Karpas-422 (cell line): ENCODE measurements around the gene STK11IP. TPM values are rescaled to one million over a fixed set of nuclear protein-coding genes. Genes with fewer than 3 reads are reported as not detected.

Experiments
- DNase-seq: peaks from one replicate; pipeline ENCODE4 v3.0.0-alpha.2; 2015
- H2AFZ ChIP-seq: fragments of 200-600 bp; sonication (generic); 2 replicates; pipeline ENCODE4 v1.6.1; 2014; ENCODE audit warnings: antibody characterized with exemption, low read length, mixed read lengths
- H3K27ac ChIP-seq: fragments of 200-600 bp; sonication (generic); 2 replicates; pipeline ENCODE4 v1.5.1; 2014; ENCODE audit warnings: mild to moderate bottlenecking, low read length, moderate library complexity
- H3K27me3 ChIP-seq: fragments of 200-600 bp; sonication (generic); 2 replicates; pipeline ENCODE4 v1.6.1; 2014; ENCODE audit warnings: low read length, mixed read lengths
- H3K36me3 ChIP-seq: fragments of 200-600 bp; sonication (generic); 2 replicates; pipeline ENCODE4 v1.6.1; 2014; ENCODE audit warnings: low read length, mixed read lengths; ENCODE audit not compliant: insufficient read depth
- H3K4me1 ChIP-seq: fragments of 200-600 bp; sonication (generic); 2 replicates; pipeline ENCODE4 v1.6.1; 2014; ENCODE audit warnings: mild to moderate bottlenecking, low read length, mixed read lengths
- H3K4me2 ChIP-seq: fragments of 200-600 bp; sonication (generic); 2 replicates; pipeline ENCODE4 v1.6.1; 2014; ENCODE audit warnings: low read length, low read depth, mild to moderate bottlenecking; ENCODE audit not compliant: poor library complexity, severe bottlenecking
- H3K4me3 ChIP-seq: fragments of 200-600 bp; sonication (generic); 2 replicates; pipeline ENCODE4 v1.5.1; 2014; ENCODE audit warnings: mild to moderate bottlenecking, antibody characterized with exemption, low read length, mixed read lengths
- H3K79me2 ChIP-seq: fragments of 200-600 bp; sonication (generic); 2 replicates; pipeline ENCODE4 v1.6.1; 2014; ENCODE audit warnings: mild to moderate bottlenecking, low read length, mixed read lengths
- H3K9ac ChIP-seq: fragments of 200-600 bp; sonication (generic); 2 replicates; pipeline ENCODE4 v1.6.0; 2014; ENCODE audit warnings: low read length
- H3K9me2 ChIP-seq: fragments of 200-600 bp; sonication (generic), shearing (Covaris generic); replicated peaks from 2 replicates; pipeline ENCODE4 v1.6.0; 2014; ENCODE audit warnings: mild to moderate bottlenecking, low read length, moderate library complexity; ENCODE audit not compliant: insufficient read depth
- H3K9me3 ChIP-seq: fragments of 300-700, 200-600 bp; sonication (generic); 2 replicates; pipeline ENCODE4 v1.6.1; 2014; ENCODE audit warnings: low read length, mixed read lengths
- H4K20me1 ChIP-seq: fragments of 200-600 bp; sonication (generic); 2 replicates; pipeline ENCODE4 v1.6.1; 2014; ENCODE audit warnings: mild to moderate bottlenecking, antibody characterized with exemption, low read length, low read depth; ENCODE audit not compliant: insufficient read depth
- total RNA-seq: library from RNA; depleted of rRNA; stranded (reverse); fragments of >200 nt; shearing (Covaris generic); gene quantifications from 2 replicates; pipeline ENCODE4 v1.2.3, GENCODE V29; 2014; ENCODE audit warnings: low replicate concordance

Gene STK11IP
- total RNA-seq, 1 experiment from 2014 or later, result 24.0 TPM

DNA sequence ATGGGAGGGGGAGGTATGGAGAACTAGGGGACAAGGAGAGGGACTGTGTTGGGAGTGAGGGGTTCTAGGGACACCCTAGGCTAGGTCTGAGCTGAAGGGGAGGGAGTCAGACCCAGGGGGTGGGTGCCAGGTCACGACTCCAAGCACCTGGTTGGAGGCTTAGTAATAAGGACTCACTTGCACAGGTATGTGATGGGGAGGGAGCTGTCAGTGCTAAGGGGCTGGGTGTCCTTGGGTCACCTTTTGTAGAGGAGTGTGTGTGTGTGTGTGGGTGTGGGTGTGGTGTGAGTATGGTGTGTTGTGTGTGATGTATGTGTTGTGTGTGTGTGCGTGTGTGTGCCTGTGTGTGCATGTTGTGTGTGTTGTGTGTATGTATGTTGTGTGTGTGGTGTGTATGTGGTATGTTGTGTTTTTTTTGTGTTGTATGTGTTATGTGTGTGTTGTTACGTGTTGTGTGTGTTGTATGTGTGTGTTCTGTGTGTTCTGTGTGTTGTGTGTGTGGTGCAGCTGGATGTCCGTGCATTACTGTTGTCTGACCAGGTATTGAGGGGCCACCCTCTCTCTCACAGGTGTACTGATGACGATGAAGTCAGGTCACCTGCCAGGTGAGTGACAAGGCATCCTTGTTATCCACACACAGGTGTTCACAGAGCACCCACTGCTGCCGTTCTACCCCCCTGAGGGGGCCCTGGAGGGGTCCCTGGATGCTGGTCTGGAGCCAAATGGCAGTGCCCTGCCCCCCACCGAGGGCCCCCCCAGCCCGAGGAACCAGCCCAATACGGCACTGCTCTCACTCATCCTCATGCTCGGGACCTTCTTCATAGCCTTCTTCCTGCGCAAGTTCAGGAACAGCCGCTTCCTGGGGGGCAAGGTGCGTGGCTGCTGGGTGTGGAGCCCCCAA is 39.5 kb downstream of the STK11IP start:
- H3K27ac ChIP-seq, result no peak overlapping the region
- peaks cover 12% of the 10 kb centered on the region for H3K4me1 ChIP-seq
- H3K4me2 ChIP-seq, result no peak overlapping the region
- DNase-seq, result no peak
- H3K4me3 ChIP-seq, result no peak overlapping the region
- H4K20me1 ChIP-seq, result 0 out of 2 replicates have a peak, but pooled peaks cover 3% of the 10 kb centered on the region
- no peaks in the 10 kb centered on the region for H3K27me3 ChIP-seq
- no peaks in the 10 kb centered on the region for H3K9me2 ChIP-seq
- no peak overlapping the region for H3K9ac ChIP-seq
- H3K9me3 ChIP-seq, result no peaks in the 10 kb centered on the region
- H3K79me2 ChIP-seq, result no peaks in the 10 kb centered on the region
- no peaks in the 10 kb centered on the region for H3K36me3 ChIP-seq
- no peak overlapping the region for H2AFZ ChIP-seq

DNA sequence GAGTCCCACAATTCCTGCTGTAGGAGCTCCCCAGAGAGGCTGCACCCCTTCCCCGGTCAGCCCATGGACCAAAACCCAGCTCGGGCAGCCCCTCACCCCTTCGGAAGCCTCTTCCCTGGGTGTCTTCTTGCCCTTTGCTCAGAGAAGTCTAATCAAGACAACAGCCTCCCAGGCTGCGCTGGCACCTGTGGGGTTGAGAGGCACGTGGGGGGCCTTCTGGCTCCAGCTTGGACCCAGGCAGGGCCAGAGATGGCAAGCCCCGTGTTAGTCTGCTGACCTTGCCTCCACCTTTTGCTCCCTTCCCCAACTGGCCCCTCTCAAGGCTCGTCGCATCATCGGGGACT is 40.2 kb downstream of the STK11IP start:
- DNase-seq, result no peak
- Histone ChIP-seq H3K4me1 (peaks cover 17% of the 10 kb centered on the region), H3K9ac (no peak overlapping the region), H3K36me3 (no peaks in the 10 kb centered on the region), H3K4me3 (no peak overlapping the region), H3K27me3 (no peaks in the 10 kb centered on the region), H3K4me2 (no peak overlapping the region), H3K9me2 (no peaks in the 10 kb centered on the region), H4K20me1 (0 out of 2 replicates have a peak, but pooled peaks cover 3% of the 10 kb centered on the region), H3K9me3 (no peaks in the 10 kb centered on the region), H2AFZ (no peak overlapping the region), H3K27ac (no peak overlapping the region), H3K79me2 (no peaks in the 10 kb centered on the region)

DNA sequence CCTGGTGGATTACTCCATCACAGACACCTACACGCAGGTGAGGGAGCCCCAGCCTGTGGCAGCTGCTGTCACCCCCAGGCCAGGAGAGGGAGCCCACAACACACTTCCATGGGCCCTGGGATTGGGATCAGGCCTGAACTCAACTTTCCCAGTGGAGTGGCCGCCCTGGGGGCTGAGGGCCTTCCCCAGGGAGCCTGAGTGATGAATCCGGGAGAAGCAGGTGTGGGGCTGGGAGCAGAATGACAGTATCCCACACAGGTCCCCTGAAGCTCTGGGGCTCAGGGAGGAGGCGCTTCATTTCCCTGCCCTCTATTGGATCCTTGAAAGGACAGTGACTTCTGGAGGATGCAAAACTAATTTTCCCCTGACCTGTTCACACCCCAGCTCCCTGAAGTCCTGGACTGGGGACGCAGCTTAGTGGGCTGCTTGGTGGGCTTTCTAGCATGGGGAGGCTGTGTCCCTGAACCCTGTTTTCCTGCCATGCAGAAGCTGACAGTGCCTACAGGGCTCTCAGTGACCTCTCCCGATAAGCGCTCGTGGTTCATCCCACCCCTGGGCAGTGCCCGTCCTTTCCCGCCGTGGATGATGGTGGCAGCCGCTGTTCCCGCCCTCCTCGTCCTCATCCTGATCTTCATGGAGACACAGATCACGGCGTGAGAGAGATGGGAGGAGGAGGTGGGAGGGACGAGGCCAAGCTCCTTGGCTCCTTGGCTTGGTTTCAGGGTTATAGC is 40.7 kb downstream of the STK11IP start:
- H3K79me2 ChIP-seq, result no peaks in the 10 kb centered on the region
- no peaks in the 10 kb centered on the region for H3K36me3 ChIP-seq
- H3K9me2 ChIP-seq, result no peaks in the 10 kb centered on the region
- DNase-seq, result no peak
- peaks cover 21% of the 10 kb centered on the region for H3K4me1 ChIP-seq
- no peaks in the 10 kb centered on the region for H3K27me3 ChIP-seq
- no peak overlapping the region for H3K27ac ChIP-seq
- H3K4me2 ChIP-seq, result no peak overlapping the region
- H3K4me3 ChIP-seq, result no peak overlapping the region
- H2AFZ ChIP-seq, result no peak overlapping the region
- H3K9ac ChIP-seq, result no peak overlapping the region
- H4K20me1 ChIP-seq, result 0 out of 2 replicates have a peak, but pooled peaks cover 3% of the 10 kb centered on the region
- H3K9me3 ChIP-seq, result no peaks in the 10 kb centered on the region

DNA sequence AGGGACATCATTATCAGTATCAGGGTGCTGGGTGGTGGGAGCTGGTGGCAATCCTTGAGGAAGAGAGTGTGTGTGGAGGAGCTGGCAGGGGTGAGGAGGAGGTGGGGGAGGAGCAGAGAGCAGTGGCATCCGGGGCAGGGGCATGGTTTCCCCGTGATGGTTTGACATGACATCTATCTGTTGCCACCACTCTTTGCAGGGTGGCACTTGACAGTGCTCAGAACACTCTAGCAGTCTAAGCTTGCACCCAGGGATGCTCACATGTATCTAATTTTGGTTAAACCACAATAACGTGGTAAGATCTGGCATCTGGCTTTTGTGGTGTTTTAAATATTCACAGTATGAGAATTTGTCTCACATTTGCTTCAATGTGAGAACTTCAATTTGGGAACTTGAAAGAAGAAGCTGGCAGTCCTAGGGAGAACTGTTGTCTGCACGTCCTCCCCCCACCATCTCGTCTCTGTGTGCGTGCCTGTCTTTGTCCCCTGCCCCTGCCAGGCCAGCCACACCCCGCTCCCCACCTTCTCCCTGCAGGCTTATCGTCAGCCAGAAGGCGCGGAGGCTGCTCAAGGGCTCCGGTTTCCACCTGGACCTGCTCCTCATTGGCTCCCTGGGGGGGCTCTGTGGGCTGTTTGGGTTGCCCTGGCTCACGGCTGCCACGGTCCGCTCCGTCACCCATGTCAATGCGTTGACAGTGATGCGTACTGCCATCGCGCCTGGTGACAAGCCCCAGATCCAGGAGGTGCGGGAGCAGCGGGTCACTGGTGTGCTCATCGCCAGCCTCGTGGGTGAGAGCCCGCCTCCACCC is 41.5 kb downstream of the STK11IP start:
- Histone ChIP-seq H3K9me3 (no peaks in the 10 kb centered on the region), H3K9ac (no peak overlapping the region), H4K20me1 (0 out of 2 replicates have a peak, but pooled peaks cover 3% of the 10 kb centered on the region), H3K79me2 (no peaks in the 10 kb centered on the region), H3K27ac (no peak overlapping the region), H3K27me3 (no peaks in the 10 kb centered on the region), H3K4me1 (peaks cover 21% of the 10 kb centered on the region), H3K4me2 (no peak overlapping the region), H2AFZ (no peak overlapping the region), H3K4me3 (no peak overlapping the region), H3K36me3 (no peaks in the 10 kb centered on the region), H3K9me2 (no peaks in the 10 kb centered on the region)
- peak; percentile 44 for DNase-seq

DNA sequence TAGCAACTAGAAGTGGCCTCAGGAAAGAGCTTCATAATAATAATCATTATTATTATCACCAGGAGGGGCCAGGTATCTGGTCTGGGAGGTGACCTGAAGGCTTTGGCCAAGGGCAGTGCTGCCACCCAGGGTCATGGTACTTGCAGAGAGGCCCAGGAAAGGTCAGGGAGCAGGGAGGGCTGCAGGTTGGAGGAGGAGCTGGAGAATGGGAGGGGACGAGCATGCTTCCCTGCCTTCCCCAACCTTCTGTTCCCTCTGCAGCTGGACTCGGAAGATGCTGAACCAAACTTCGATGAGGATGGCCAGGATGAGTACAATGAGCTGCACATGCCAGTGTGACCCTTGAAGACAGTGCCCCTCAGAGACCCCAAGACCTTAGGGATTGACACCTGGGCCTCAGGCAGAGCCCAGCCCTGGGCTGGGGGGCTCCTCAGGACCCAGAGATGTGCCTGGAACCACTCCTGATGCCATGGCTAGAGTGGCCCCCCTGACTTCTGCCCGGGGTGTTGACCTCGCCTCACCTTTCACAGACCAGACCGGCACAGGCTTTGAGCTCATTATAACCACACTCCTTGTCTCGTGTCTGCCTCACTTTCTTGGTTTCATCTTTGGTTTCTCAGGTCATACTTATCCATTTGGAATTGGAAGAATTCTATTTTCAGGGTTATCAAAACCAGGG is 43.9 kb downstream of the STK11IP start:
- Histone ChIP-seq H3K4me2 (no peak overlapping the region), H3K9me2 (no peaks in the 10 kb centered on the region), H3K9me3 (no peaks in the 10 kb centered on the region), H3K4me1 (peaks cover 21% of the 10 kb centered on the region), H4K20me1 (0 out of 2 replicates have a peak, but pooled peaks cover 3% of the 10 kb centered on the region), H3K36me3 (no peaks in the 10 kb centered on the region), H2AFZ (no peak overlapping the region), H3K27ac (no peak overlapping the region), H3K27me3 (no peaks in the 10 kb centered on the region), H3K9ac (no peak overlapping the region), H3K4me3 (no peak overlapping the region), H3K79me2 (no peaks in the 10 kb centered on the region)
- no peak for DNase-seq

DNA sequence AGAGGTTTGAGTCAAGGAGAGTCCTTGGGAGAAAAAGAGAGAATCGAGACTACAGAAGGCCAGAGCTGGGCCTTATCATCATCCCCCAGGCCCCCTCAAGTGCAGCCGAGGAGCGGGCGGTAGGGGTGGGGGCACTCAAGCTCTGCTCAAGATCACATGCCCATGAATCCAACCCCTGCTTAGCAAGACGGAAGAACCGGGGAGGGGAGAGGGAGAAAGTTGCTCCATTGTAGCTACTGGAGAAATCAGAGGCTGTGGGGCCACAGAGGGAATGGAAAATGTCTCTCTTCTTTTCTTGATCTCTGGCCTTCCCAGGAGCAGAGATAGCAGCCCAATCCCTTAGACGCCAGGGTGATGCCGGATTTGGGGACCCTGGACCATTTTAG is 44.4 kb downstream of the STK11IP start:
- Histone ChIP-seq H3K4me3 (no peak overlapping the region), H3K79me2 (no peaks in the 10 kb centered on the region), H3K9me2 (no peaks in the 10 kb centered on the region), H3K36me3 (no peaks in the 10 kb centered on the region), H3K27me3 (no peaks in the 10 kb centered on the region), H3K4me1 (peaks cover 21% of the 10 kb centered on the region), H4K20me1 (0 out of 2 replicates have a peak, but pooled peaks cover 3% of the 10 kb centered on the region), H2AFZ (no peak overlapping the region), H3K4me2 (no peak overlapping the region), H3K9me3 (no peaks in the 10 kb centered on the region), H3K27ac (no peak overlapping the region), H3K9ac (no peak overlapping the region)
- DNase-seq, result no peak

DNA sequence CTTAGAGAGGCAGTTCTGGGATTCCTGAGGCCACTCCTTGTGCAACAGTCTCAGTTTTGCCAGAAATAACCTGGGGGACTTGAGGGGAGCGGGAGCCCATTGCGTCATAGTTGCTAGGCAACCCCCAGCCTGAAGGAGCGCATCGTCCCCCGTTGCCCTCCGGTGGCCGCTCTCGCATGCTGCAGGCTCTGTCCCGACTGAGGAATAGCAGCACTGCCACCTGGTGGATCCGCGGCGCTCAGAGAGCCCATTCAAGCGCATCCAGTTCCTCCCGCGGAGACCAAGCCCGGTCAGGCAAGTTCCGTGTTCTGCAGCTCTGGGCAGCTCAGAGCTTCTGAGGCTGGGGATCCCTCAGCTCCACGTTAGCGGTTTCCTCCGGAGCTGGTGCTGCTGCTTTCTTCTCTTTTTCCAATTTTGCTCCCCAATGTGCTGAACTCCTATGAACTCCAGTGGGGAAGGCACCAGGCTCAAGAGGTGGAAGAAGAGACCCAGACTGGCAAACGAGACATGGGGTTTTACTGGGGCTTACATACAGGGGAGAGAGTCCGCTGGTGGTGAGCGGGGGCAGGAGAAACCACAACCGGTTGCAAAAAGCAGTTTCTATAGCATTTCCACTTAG is 44.9 kb downstream of the STK11IP start:
- Histone ChIP-seq H3K9ac (peak overlapping the region; percentile 65), H3K4me3 (peak overlapping the region; percentile 40; the same call in 1 of the 2 replicates)

More for the DNA sequence above, 44.9 kb downstream of the STK11IP start:
- DNase-seq, result peak; percentile 98
- Histone ChIP-seq H3K79me2 (no peaks in the 10 kb centered on the region), H2AFZ (peak overlapping the region; percentile 99), H3K9me3 (no peaks in the 10 kb centered on the region), H3K9me2 (no peaks in the 10 kb centered on the region), H3K4me2 (peak overlapping the region; percentile 77), H3K27ac (no peak overlapping the region), H3K36me3 (no peaks in the 10 kb centered on the region), H4K20me1 (0 out of 2 replicates have a peak, but pooled peaks cover 3% of the 10 kb centered on the region), H3K27me3 (no peaks in the 10 kb centered on the region), H3K4me1 (peaks cover 21% of the 10 kb centered on the region)
